ENCODE measurements around the gene TSPAN18. TPM values are rescaled to one million over a fixed set of nuclear protein-coding genes. Genes with fewer than 3 reads are reported as not detected.

Gene TSPAN18
- polyA plus RNA-seq, 6 donors from 2014 or later: 0.27 to 1.6 (median 1.1) TPM; not detected in 1

DNA sequence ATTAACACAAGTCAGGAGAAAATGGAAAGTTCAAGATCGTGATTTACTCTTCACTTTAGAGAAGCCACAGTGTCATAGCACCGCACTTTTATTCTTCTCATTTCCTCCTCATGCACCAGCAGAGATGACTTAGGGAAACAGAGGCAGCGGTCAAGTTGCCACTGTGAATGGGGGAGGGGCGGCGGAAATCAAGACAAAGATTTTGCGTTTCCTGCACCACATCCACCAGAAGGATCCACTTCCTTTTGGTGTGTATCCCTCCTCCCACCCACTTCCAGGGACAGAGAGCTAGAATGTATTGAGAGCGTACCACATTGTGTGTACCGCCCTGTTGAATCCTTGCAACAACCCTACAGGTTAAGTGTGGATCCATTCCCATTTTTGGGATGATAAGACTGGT, 21.8 kb downstream of the TSPAN18 start:
- Mint-ChIP-seq H3K27me3 (peaks cover 8 to 20% (median 10%) of the 10 kb centered on the region in 3 donors), H3K4me1 (no peaks in the 10 kb centered on the region), H3K27ac (no peak overlapping the region), H3K4me3 (no peak overlapping the region), H3K36me3 (no peaks in the 10 kb centered on the region), H3K9me3 (peaks cover 0 to 2% (median 0%) of the 10 kb centered on the region in 7 donors)
- DNase-seq (no peak), ATAC-seq (ENCODE audit: low read depth in 2 of 2) (no peak)

DNA sequence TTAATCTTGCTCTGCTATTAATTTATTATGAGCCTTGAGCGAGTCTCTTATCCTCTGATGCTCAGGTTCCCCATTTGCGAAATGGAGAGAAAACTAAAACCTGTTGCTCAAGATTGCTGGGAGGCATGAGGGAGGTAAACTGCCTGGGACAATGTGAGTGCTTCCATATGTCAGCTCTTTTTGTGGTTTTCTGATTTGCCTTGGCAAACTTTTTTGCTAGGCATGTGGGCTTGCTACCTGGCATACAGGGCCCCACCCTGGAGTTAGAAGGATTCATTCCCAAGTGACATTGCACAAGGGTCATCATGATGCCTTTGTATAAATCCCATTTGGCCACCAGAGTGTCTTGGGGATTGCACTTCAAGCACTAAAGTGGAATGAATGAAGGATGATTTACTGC, 22.4 kb downstream of the TSPAN18 start:
- ATAC-seq (ENCODE audit: low read depth in 2 of 2) (no peak), DNase-seq (no peak)
- peaks cover 0 to 2% (median 0%) of the 10 kb centered on the region in 7 donors for H3K9me3 Mint-ChIP-seq
- no peak overlapping the region for H3K4me3 Mint-ChIP-seq
- no peaks in the 10 kb centered on the region for H3K4me1 Mint-ChIP-seq
- H3K27ac Mint-ChIP-seq: no peak overlapping the region
- peaks cover 10 to 22% (median 11%) of the 10 kb centered on the region in 3 donors for H3K27me3 Mint-ChIP-seq
- no peaks in the 10 kb centered on the region for H3K36me3 Mint-ChIP-seq

DNA sequence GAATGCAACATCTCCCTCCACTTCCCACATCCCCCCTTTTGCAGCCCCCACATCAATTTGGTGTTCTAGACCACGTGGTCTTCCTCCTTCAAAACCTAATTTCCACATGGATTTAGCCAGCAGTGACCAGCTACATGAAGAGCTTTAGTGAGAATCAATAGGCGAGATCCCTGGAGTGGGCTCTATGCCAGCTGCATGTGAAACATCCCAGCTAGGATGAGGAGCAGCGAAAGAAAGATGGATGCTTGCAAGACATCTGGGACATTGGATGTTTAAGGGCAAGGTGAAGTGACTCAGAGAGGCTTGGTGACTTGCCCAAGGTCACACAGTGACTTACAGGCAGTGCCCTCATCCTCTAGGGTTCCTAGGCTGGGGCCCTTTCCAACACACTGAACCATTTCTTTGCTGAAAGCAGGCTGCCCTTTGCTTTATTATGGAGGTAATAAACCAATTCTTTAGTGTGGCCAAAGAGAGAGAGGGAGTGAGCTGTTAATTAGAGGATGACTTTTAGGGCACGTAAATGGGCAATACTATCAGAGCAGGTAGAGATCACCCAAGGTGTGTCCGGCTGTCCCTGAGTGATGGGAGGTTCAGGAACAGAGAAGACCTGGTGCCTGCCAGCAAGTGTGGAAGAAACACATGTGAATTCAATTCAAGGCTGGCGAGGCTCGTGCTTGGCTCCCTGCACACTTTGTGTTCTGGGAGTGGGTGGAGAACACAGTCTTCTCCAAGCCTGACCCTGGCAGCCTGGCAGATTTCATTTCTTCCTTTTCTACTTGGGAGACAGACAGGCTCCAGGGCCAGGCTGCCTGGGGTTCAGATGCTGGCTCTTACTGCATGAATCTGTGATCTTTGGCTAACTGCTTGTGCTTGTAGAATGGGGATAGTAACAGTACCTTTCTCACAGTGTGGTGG, 24.0 kb downstream of the TSPAN18 start:
- no peaks in the 10 kb centered on the region for H3K4me1 Mint-ChIP-seq
- ATAC-seq (ENCODE audit: low read depth in 2 of 2): no peak
- H3K4me3 Mint-ChIP-seq: no peak overlapping the region
- peaks cover 0 to 2% (median 0%) of the 10 kb centered on the region in 7 donors for H3K9me3 Mint-ChIP-seq
- H3K36me3 Mint-ChIP-seq: no peaks in the 10 kb centered on the region
- DNase-seq: no peak
- H3K27ac Mint-ChIP-seq: no peak overlapping the region
- H3K27me3 Mint-ChIP-seq: peaks cover 10 to 27% (median 18%) of the 10 kb centered on the region in 3 donors

DNA sequence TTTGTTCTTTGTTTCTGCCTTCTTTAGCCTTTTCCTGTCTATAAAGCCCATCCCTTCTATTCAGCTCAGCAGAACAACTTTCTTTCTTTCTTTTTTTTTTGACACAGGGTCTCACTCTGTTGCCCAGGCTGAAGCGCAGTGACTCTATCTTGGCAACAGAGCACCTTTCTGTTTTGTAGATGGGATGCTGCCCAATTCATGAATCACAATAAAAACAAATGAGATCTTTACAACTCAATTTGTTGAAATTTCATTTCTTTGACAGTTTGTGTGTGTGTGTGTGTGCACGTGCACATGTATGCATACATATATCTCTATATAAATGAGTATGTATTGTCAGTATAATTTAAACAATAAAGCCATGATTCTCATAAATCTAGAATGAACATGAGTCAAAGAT, 25.5 kb downstream of the TSPAN18 start:
- H3K27ac Mint-ChIP-seq: peak overlapping the region in 1 of 6 donors; percentile 13
- no peaks in the 10 kb centered on the region for H3K36me3 Mint-ChIP-seq
- ATAC-seq (ENCODE audit: low read depth in 2 of 2) (no peak), DNase-seq (no peak)
- no peak overlapping the region for H3K4me3 Mint-ChIP-seq
- H3K4me1 Mint-ChIP-seq: no peaks in the 10 kb centered on the region
- peaks cover 0 to 3% (median 0%) of the 10 kb centered on the region in 7 donors for H3K9me3 Mint-ChIP-seq
- peaks cover 15 to 27% (median 18%) of the 10 kb centered on the region in 3 donors for H3K27me3 Mint-ChIP-seq

DNA sequence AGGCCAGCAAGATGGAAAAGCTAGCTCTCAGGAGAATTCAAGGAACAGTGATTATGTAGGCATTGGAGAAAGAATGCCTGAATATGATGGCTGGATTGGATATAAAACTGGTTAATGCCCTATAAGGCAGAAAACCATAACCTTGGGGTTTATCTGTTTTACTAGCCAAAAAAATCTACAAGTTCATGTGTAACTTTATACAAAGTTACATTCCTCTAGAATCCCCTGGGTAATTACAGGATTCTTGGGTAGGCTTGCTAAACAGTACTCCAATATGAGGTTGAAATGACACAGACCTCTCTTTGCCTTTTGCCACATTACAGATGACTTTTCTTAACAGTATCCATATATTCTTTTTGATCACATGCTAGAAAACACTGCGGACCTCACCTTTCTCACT, 26.0 kb downstream of the TSPAN18 start:
- H3K9me3 Mint-ChIP-seq: peaks cover 0 to 5% (median 2%) of the 10 kb centered on the region in 7 donors
- H3K4me1 Mint-ChIP-seq: no peaks in the 10 kb centered on the region

DNA sequence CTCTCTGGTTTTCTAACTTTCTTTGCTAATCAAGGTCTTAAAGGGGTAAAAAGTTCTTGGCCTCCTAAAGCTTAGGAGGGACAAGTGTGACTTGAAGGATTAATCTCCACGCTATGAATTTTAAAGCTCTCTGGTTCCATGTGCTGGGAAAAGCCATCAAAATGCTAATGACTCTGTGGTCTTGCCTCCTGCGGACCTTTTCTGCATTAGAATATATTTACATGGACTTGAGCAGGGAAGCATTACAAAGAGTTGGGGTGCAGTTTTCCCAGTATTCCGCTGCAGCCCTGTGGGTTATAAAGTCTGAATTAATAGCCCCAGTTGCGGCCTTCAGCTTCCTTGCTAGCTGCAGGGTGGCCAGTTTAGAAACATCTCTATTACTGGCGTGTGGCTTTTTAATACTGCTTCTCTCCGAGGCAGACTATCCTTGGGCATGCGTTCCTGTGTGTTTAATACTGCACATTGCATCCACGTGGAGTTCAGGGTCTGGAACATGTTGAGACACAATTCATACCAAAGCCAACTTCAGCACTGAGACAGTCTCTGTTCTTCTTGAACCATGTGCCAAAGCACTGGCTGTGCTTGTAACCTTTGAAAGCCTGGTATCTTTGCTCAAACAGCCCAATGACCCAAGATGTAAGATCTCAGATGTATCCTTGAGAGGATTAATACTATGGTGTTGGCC, 27.3 kb downstream of the TSPAN18 start:
- Mint-ChIP-seq H3K27ac (no peak overlapping the region), H3K4me1 (no peaks in the 10 kb centered on the region), H3K27me3 (peaks cover 15 to 43% (median 19%) of the 10 kb centered on the region in 3 donors), H3K4me3 (no peak overlapping the region), H3K9me3 (peaks cover 0 to 17% (median 11%) of the 10 kb centered on the region in 7 donors), H3K36me3 (peaks cover 0 to under 1% of the 10 kb centered on the region in 2 donors)
- ATAC-seq (ENCODE audit: low read depth in 2 of 2) (no peak), DNase-seq (no peak)

More for the DNA sequence above, 26.0 kb downstream of the TSPAN18 start:
- Mint-ChIP-seq H3K4me3 (no peak overlapping the region), H3K27me3 (peaks cover 15 to 30% (median 18%) of the 10 kb centered on the region in 3 donors), H3K36me3 (no peaks in the 10 kb centered on the region), H3K27ac (no peak overlapping the region)
- ATAC-seq (ENCODE audit: low read depth in 2 of 2) (no peak), DNase-seq (no peak)

DNA sequence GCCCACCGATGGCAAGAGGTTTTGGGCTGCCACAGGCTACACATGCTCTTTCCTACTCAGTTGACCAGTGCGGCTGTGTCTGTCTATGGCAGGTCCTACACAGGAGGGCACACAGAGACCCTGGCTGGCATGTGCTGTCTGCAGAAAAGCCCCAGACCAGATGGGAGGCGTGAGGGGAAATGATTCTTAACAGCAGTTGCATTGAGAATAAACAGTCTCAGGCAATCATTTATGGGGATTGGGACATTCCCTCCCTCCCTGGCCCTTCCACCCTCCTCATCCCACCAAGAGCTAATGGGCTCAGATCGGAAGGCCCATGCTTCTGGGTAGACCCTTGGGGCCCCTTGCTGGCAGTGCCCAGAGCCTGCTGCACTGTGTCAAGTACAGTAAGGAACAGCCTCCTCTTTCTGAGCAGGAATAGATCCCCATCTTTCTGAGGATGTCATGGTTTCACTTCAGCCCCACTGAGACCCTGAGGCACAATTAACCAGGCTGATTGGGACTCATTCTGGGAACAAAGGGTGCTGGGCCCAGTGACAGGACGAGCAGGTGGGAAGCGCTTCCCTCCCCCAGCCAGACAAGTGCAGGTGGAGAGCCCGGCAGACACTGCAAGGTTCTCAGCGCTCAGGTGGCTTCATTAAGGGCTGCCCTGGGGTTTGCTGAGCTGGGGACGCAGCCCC, 28.3 kb downstream of the TSPAN18 start:
- no peak for ATAC-seq (ENCODE audit: low read depth in 2 of 2)
- Mint-ChIP-seq H3K27me3 (peaks cover 22 to 49% (median 28%) of the 10 kb centered on the region in 3 donors), H3K4me3 (no peak overlapping the region), H3K4me1 (no peaks in the 10 kb centered on the region), H3K27ac (peak overlapping the region in 1 of 6 donors; percentile 12), H3K9me3 (peaks cover 6 to 21% (median 14%) of the 10 kb centered on the region in 7 donors), H3K36me3 (peaks cover 0 to 10% of the 10 kb centered on the region in 2 donors)
- DNase-seq: no peak

DNA sequence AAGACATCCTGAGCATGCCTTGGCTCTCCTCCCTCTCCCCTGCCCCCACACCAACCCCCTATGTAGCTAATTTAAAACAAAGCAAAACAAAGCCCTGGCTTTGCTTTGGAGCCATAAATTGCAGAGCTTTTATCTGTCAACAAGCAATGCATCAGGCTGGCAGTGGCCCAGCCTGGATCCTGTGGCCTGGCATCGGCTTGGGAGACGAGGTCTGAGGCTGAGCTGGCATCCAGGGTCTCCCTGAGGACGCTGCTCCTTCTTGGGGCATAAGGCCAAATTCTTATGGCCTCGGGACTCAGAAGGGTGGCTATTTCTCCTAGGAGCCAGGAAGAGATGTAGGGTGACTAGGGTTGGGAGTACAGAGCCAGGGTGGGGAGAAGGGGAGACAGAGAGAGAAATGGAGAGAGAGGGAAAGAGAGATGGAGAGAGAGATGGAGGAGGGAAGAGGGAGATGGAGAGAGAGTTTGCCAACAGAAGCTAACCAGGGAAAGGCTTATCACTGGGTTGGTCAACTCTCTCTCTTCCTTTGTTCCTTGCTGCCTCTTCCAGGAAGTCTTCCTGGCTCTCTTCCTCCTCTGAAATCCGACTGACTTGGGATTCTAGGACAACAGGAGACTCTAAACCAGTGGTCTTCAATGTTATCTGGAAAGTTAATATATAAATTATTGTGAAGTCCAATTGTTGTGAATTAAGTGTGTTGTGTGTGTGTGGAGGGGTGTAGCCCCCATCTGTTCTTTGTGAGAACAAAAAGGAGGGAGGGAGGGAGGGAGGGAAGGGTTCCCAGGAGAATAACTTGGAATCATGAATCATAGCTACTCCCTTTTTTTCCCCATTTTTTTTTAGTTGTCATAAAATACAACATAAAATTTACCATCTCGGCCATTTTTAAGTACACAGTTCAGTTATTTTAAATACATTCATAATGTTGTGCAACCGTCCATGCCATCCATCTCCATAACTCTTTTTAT, 29.1 kb downstream of the TSPAN18 start:
- no peak for ATAC-seq (ENCODE audit: low read depth in 2 of 2)
- no peaks in the 10 kb centered on the region for H3K4me1 Mint-ChIP-seq

DNA sequence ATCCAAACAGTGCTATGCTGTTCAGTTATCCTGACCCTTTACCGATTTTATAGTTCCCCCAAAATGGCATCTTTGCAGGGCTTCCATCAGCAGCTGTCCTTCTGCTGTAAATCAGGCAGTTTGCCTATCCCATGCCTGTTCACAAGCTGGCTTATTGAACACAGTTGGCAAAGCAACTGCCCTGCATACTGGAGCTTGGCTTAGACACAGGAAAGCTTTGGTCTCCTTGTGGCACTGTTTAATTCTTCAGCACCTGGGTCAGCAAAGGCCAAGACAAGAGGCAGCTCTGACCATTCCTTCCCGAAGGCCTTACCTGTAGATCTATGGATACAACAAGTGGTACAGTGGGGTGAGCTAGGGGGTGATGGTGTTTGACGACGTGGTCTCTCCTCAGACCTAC, 32.2 kb downstream of the TSPAN18 start:
- Mint-ChIP-seq H3K27me3 (peaks cover 12 to 35% (median 21%) of the 10 kb centered on the region in 3 donors), H3K4me1 (no peaks in the 10 kb centered on the region), H3K36me3 (peaks cover 0 to 11% of the 10 kb centered on the region in 2 donors), H3K9me3 (peaks cover 6 to 21% (median 14%) of the 10 kb centered on the region in 7 donors), H3K4me3 (no peak overlapping the region), H3K27ac (no peak overlapping the region)
- ATAC-seq (ENCODE audit: low read depth in 2 of 2): no peak
- no peak for DNase-seq

More for the DNA sequence above, 29.1 kb downstream of the TSPAN18 start:
- H3K4me3 Mint-ChIP-seq: no peak overlapping the region
- H3K9me3 Mint-ChIP-seq: peaks cover 6 to 21% (median 14%) of the 10 kb centered on the region in 7 donors
- DNase-seq: no peak
- H3K36me3 Mint-ChIP-seq: peaks cover 0 to 11% of the 10 kb centered on the region in 2 donors
- peaks cover 22 to 46% (median 31%) of the 10 kb centered on the region in 3 donors for H3K27me3 Mint-ChIP-seq
- H3K27ac Mint-ChIP-seq: no peak overlapping the region

DNA sequence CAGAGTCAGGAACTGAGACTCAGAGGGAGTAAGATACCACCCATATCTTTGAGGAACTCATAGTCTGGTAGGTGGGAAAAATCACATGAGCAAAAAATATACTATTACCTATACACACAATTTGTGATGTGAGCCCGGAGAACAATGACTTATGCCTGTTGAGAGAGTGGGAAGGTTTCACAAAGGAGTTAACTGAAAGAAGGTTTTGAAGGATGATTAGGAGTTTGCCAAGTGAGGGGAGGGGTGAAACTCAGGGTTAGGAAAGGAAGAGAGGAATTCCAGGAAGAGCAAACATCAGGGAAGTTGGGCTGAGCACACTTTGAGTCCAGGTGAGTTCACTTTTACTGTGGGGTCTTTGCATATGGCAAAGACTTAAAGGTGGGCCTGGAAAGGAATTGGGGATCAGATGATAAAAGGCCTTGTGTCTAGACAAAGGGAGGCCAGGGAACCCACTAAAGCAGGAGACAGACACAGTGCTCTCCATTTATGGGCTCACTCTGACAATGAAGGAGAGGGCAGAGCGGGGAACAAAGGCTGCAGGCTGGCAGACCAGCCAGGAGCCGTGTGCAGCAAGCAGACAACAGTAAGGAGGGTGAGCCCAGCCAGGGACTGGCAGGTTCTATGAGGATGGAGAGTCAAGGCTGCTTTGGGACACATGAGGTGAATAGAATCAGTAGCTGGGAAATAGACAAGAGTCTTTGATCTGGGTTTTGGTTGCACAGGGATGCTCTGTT, 33.1 kb downstream of the TSPAN18 start:
- peaks cover 6 to 21% (median 14%) of the 10 kb centered on the region in 7 donors for H3K9me3 Mint-ChIP-seq

DNA sequence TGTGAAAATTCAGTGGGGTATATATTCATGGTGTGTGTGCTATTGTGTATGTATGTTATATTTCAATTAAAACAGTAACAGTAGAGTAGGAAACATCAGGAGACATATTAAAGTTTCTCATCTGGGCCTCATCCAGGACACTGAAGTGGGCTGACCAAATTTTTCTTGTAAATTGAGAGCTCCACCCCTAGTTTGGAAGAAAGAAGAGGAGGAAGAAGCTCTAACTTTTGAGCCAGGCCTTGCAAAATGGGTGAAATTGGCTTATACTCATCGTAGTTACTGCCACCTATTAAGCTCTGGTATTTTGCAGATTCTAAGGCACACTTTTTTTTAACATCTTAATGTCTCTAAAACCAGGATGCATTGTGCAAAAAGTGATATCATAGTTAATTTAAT, 33.7 kb downstream of the TSPAN18 start:
- Mint-ChIP-seq H3K9me3 (peaks cover 6 to 21% (median 14%) of the 10 kb centered on the region in 7 donors), H3K27me3 (peaks cover 12 to 30% (median 14%) of the 10 kb centered on the region in 3 donors), H3K27ac (no peak overlapping the region), H3K36me3 (peaks cover 0 to 11% of the 10 kb centered on the region in 2 donors), H3K4me3 (no peak overlapping the region), H3K4me1 (no peaks in the 10 kb centered on the region)
- DNase-seq (no peak), ATAC-seq (ENCODE audit: low read depth in 2 of 2) (no peak)

More for the DNA sequence above, 33.1 kb downstream of the TSPAN18 start:
- H3K27ac Mint-ChIP-seq: no peak overlapping the region
- DNase-seq: no peak
- H3K4me1 Mint-ChIP-seq: no peaks in the 10 kb centered on the region
- H3K4me3 Mint-ChIP-seq: no peak overlapping the region
- peaks cover 12 to 30% (median 14%) of the 10 kb centered on the region in 3 donors for H3K27me3 Mint-ChIP-seq
- peaks cover 0 to 11% of the 10 kb centered on the region in 2 donors for H3K36me3 Mint-ChIP-seq
- no peak for ATAC-seq (ENCODE audit: low read depth in 2 of 2)

Data from naive B cell (primary cell).